ENCODE results near the gene DNAJC1. TPM values are rescaled to one million over a fixed set of nuclear protein-coding genes. Genes with fewer than 3 reads are reported as not detected.

The DNAJC1 gene
- total and polyA plus RNA-seq, 10 of the 15 experiments (the other 5 are each of a cell fraction or from before 2014, with no cell fraction given), result 2.5 to 39.3 (median 20.4) TPM

DNA sequence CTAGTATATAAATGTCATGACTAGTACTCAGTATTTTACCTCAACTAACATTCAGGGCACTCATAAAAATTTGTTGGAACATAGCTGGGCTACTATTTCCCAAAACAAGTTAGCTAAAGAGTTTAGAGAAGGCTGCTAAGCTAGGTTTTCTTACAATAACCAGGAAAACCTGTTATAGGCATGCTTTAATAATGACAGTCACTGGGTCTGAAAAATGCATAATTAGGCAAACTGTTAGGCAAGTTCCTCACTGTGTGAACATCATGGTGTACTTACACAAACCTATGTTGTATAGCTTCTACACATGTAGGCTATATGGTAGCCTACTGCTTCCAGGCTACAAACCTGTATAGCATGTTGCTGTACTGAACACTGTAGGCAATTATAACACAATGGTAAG lies 79.0 kb downstream of the DNAJC1 start:
- no peaks in the 10 kb centered on the region for H3K4me1 ChIP-seq (ENCODE audit: control insufficient read depth, insufficient read depth, low read length)
- H2AFZ ChIP-seq (ENCODE audit: control insufficient read depth, low read depth, low read length), result no peak overlapping the region
- intact Hi-C loops (cut with micrococcal nuclease; ENCODE audit: unreplicated experiment) (no loop called here), in situ Hi-C loops (cut with MboI) (no loop called here)
- no peak for FAIRE-seq
- no peaks in the 10 kb centered on the region for H3K79me2 ChIP-seq (ENCODE audit: control insufficient read depth, insufficient read depth, low read length)
- TF ChIP-seq RELA (IDR thresholded peaks at IDR 0.05; ENCODE audit: borderline replicate concordance, partially characterized antibody) (no peak), IRF4 (IDR thresholded peaks at IDR 0.05; ENCODE audit: low read depth, low read length) (no peak), NFIC (IDR thresholded peaks at IDR 0.05; ENCODE audit: low read depth, low read length) (no peak)
- ChIA-PET RAD21 (ENCODE audit: unreplicated experiment) (interaction anchor here (0.6 kb wide), 1 partner anchor 337 kb away, joined by 3 read pairs; no protein-coding TSS in a partner anchor), POLR2A (interaction anchor here (0.6 kb wide), 1 partner anchor 9 kb away, joined by 3 read pairs; no protein-coding TSS in a partner anchor), CTCF (no interaction called here), SMC1A (ENCODE audit: uncharacterized antibody, unreplicated experiment) (interaction anchor here (1.2 to 1.5 kb wide), 2 partner anchors 21 to 22 kb away, joined by 3 to 4 read pairs; no protein-coding TSS in a partner anchor)
- no peak overlapping the region for H3K4me2 ChIP-seq (ENCODE audit: control insufficient read depth, insufficient read depth)
- no peak overlapping the region for H3K4me3 ChIP-seq
- no peaks in the 10 kb centered on the region for H3K9me3 ChIP-seq (replicated peaks; ENCODE audit: control insufficient read depth, insufficient read depth, low read length)
- ATAC-seq, result no peak
- BruUV-seq (replicated peaks), result no TSS peak
- H3K27ac ChIP-seq (ENCODE audit: control insufficient read depth, insufficient read depth), result no peak overlapping the region
- no peaks in the 10 kb centered on the region for H4K20me1 ChIP-seq (ENCODE audit: control insufficient read depth, insufficient read depth)
- no peak overlapping the region for H3K9ac ChIP-seq (ENCODE audit: control insufficient read depth, insufficient read depth, low read length)
- H3K27me3 ChIP-seq (replicated peaks in 1 of 2; ENCODE audit: control insufficient read depth in 2 of 2, insufficient read depth in 2 of 2, low read length in 1 of 2), result no peaks in the 10 kb centered on the region
- DNase-seq (ENCODE audit: low read depth, low spot score), result no peak
- no peaks in the 10 kb centered on the region; a peak in 1 of 4 replicates for H3K36me3 ChIP-seq (ENCODE audit: control insufficient read depth in 2 of 2, insufficient read depth in 2 of 2, low read length in 1 of 2)

DNA sequence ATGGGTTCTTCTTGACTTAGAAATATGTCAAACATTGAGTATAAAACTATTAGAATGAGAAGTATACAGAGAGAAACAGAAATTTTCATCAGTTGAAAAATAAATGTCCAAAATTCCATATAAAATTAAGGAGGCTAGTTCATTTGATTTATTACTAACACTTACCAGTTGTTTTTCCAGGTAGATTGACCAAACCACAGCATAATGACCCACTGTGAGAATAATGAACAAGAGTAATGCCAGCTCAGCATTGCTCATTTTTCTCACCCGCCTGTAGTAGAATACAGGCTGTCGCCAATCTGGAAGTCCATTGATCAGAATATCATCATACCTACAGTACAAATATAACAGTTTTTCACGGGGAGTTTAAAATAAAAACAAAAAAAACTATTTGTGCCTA lies 82.9 kb downstream of the DNAJC1 start:
- no peak for DNase-seq (ENCODE audit: low read depth, low spot score)

More for the DNA sequence above, 82.9 kb downstream of the DNAJC1 start:
- Histone ChIP-seq H3K4me2 (ENCODE audit: control insufficient read depth, insufficient read depth) (no peak overlapping the region), H3K4me1 (ENCODE audit: control insufficient read depth, insufficient read depth, low read length) (no peaks in the 10 kb centered on the region), H3K9me3 (replicated peaks; ENCODE audit: control insufficient read depth, insufficient read depth, low read length) (no peaks in the 10 kb centered on the region), H3K4me3 (no peak overlapping the region), H3K27ac (ENCODE audit: control insufficient read depth, insufficient read depth) (no peak overlapping the region), H3K27me3 (replicated peaks in 1 of 2; ENCODE audit: control insufficient read depth in 2 of 2, insufficient read depth in 2 of 2, low read length in 1 of 2) (no peaks in the 10 kb centered on the region), H3K9ac (ENCODE audit: control insufficient read depth, insufficient read depth, low read length) (no peak overlapping the region), H3K36me3 (ENCODE audit: control insufficient read depth in 2 of 2, insufficient read depth in 2 of 2, low read length in 1 of 2) (no peaks in the 10 kb centered on the region; a peak in 1 of 4 replicates), H3K79me2 (ENCODE audit: control insufficient read depth, insufficient read depth, low read length) (no peaks in the 10 kb centered on the region), H2AFZ (ENCODE audit: control insufficient read depth, low read depth, low read length) (no peak overlapping the region), H4K20me1 (ENCODE audit: control insufficient read depth, insufficient read depth) (no peaks in the 10 kb centered on the region)
- no peak for ATAC-seq
- BruUV-seq (replicated peaks), result no TSS peak
- intact Hi-C loops (cut with micrococcal nuclease; ENCODE audit: unreplicated experiment) (no loop called here), in situ Hi-C loops (cut with MboI) (no loop called here)
- WGBS (ENCODE audit: insufficient coverage, insufficient replicate concordance, low lambda C conversion rate, missing lambda C conversion rate), result 97% methylated on average over 3 of the region's 3 CpGs
- FAIRE-seq, result no peak
- ChIA-PET RAD21 (ENCODE audit: unreplicated experiment) (interaction anchor here (0.7 kb wide), 1 partner anchor 425 kb away, joined by 3 read pairs; no protein-coding TSS in a partner anchor), POLR2A (no interaction called here), SMC1A (ENCODE audit: uncharacterized antibody, unreplicated experiment) (interaction anchor here (1.5 to 4.4 kb wide), 2 partner anchors 11 to 12 kb away, joined by 3 to 28 read pairs; no protein-coding TSS in a partner anchor), CTCF (no interaction called here)
- TF ChIP-seq ZZZ3 (IDR thresholded peaks at IDR 0.05; ENCODE audit: control insufficient read depth, insufficient read length, low read depth) (no peak), POLR2AphosphoS5 (IDR thresholded peaks at IDR 0.05; ENCODE audit: low read length) (no peak), ZBTB11 (CRISPR knock-in tag; IDR thresholded peaks at IDR 0.05) (no peak), HDAC6 (IDR thresholded peaks at IDR 0.05; ENCODE audit: unreplicated experiment) (no peak), NFYB (IDR thresholded peaks at IDR 0.05; ENCODE audit: insufficient read depth, low read depth, low read length) (no peak), FOXK2 (IDR thresholded peaks at IDR 0.05) (no peak), PAX8 (IDR thresholded peaks at IDR 0.05) (no peak)
- TF ChIP-seq, protein P1, sequence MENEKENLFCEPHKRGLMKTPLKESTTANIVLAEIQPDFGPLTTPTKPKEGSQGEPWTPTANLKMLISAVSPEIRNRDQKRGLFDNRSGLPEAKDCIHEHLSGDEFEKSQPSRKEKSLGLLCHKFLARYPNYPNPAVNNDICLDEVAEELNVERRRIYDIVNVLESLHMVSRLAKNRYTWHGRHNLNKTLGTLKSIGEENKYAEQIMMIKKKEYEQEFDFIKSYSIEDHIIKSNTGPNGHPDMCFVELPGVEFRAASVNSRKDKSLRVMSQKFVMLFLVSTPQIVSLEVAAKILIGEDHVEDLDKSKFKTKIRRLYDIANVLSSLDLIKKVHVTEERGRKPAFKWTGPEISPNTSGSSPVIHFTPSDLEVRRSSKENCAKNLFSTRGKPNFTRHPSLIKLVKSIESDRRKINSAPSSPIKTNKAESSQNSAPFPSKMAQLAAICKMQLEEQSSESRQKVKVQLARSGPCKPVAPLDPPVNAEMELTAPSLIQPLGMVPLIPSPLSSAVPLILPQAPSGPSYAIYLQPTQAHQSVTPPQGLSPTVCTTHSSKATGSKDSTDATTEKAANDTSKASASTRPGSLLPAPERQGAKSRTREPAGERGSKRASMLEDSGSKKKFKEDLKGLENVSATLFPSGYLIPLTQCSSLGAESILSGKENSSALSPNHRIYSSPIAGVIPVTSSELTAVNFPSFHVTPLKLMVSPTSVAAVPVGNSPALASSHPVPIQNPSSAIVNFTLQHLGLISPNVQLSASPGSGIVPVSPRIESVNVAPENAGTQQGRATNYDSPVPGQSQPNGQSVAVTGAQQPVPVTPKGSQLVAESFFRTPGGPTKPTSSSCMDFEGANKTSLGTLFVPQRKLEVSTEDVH (IDR thresholded peaks at IDR 0.05; ENCODE audit: low read depth, partially characterized antibody), result no peak

Measured in GM12878 (cell line).